Right kidney (tissue), 9 donors: Measurements from ENCODE around the gene DOCK2.
"Not testable (repeated sequence)": the region's sequence is repeated elsewhere in the genome, so short reads cannot be mapped to it uniquely, and the experiment has no call there.

Experiments
- DNase-seq: peaks from one replicate; pipeline ENCODE4 v3.0.0-alpha.2; 2016
- long read RNA-seq, 8 donors: transcript quantifications; one replicate each; lab custom pipeline, GENCODE V29; 2026

The DOCK2 gene
- long read RNA-seq, donor 1 = 0 reads
- long read RNA-seq, donor 2 = 0 reads
- long read RNA-seq, donor 3 = 0 reads
- long read RNA-seq, donor 4 = 0 reads
- long read RNA-seq, donor 5 = 0 reads
- long read RNA-seq, donor 6, full-length matches to known transcripts = 1 of 1 reads
- long read RNA-seq, donor 6, partial matches to known transcripts = 0 of 1 reads
- long read RNA-seq, donor 6, other reads (novel, unspliced or antisense) = 0 of 1 reads
- long read RNA-seq, donor 7 = 0 reads
- long read RNA-seq, donor 8 = 0 reads

- no peak for DNase-seq
Observed at GRCh38 chr5:169637085-169637548, at the start of gene DOCK2. Gene DOCK2 (plus strand): TSS chr5:169637275. CDS start chr5:169637327, 52 bp downstream.

- DNase-seq = no peak
Observed at GRCh38 chr5:169590602-169591001, 46.5 kb upstream of the DOCK2 start.

GRCh38 chr5:169591636-169592035 is 45.4 kb upstream of the DOCK2 start:
- DNase-seq = no peak

GRCh38 chr5:169592937-169593650 is 44.0 kb upstream of the DOCK2 start:
- DNase-seq = no peak

- no peak for DNase-seq
Observed at GRCh38 chr5:169595172-169595820, 41.8 kb upstream of the DOCK2 start.

GRCh38 chr5:169599451-169599850 is 37.6 kb upstream of the DOCK2 start:
- DNase-seq = no peak

- no peak for DNase-seq
Observed at GRCh38 chr5:169602535-169602934, 34.5 kb upstream of the DOCK2 start.

- DNase-seq = no peak
Observed at GRCh38 chr5:169606279-169606678, 30.8 kb upstream of the DOCK2 start.

- no peak for DNase-seq
Observed at GRCh38 chr5:169607882-169608281, 29.2 kb upstream of the DOCK2 start.

GRCh38 chr5:169609716-169610115 is 27.4 kb upstream of the DOCK2 start:
- no peak for DNase-seq

GRCh38 chr5:169610606-169611005 is 26.5 kb upstream of the DOCK2 start:
- DNase-seq = no peak

GRCh38 chr5:169615561-169615960 is 21.5 kb upstream of the DOCK2 start:
- no peak for DNase-seq

- DNase-seq = not testable (repeated sequence)
Observed at GRCh38 chr5:169624307-169624706, 12.8 kb upstream of the DOCK2 start.

GRCh38 chr5:169626779-169627178 is 10.3 kb upstream of the DOCK2 start:
- DNase-seq = no peak

GRCh38 chr5:169627551-169627950 is 9.5 kb upstream of the DOCK2 start:
- no peak for DNase-seq

- DNase-seq = no peak
Observed at GRCh38 chr5:169628892-169629291, 8.2 kb upstream of the DOCK2 start.

- no peak for DNase-seq
Observed at GRCh38 chr5:169629847-169630548, 7.1 kb upstream of the DOCK2 start.

- no peak for DNase-seq
Observed at GRCh38 chr5:169631360-169631759, 5.7 kb upstream of the DOCK2 start.

GRCh38 chr5:169632946-169633345 is 4.1 kb upstream of the DOCK2 start:
- no peak for DNase-seq

GRCh38 chr5:169634606-169635005 is 2.5 kb upstream of the DOCK2 start:
- no peak for DNase-seq

- no peak for DNase-seq
Observed at GRCh38 chr5:169635936-169636335, 1.1 kb upstream of the DOCK2 start.

- DNase-seq = no peak
Observed at GRCh38 chr5:169636477-169637084, 494 bp upstream of the DOCK2 start.
